ENCODE measurements around the gene MAPKBP1. TPM values are rescaled to one million over a fixed set of nuclear protein-coding genes. Genes with fewer than 3 reads are reported as not detected.
"Not testable (repeated sequence)": the region's sequence is repeated elsewhere in the genome, so short reads cannot be mapped to it uniquely, and the experiment has no call there.

MAPKBP1 gene
- total RNA-seq, 1 experiment from 2014 or later, result 6.4 TPM

- in situ Hi-C loops (cut with HindIII; ENCODE audit: low pct_unique_long_range_greater_than_20kb, low sequenced_read_pairs), result no loop called here
These were observed 45.3 kb downstream of the MAPKBP1 start for GRCh38 chr15:41819455-41820050.

GRCh38 chr15:41820791-41821423 is 46.6 kb downstream of the MAPKBP1 start:
- in situ Hi-C loops (cut with HindIII; ENCODE audit: low pct_unique_long_range_greater_than_20kb, low sequenced_read_pairs), result no loop called here
- DNase-seq (ENCODE audit: low read depth), result no peak

More at GRCh38 chr15:41819455-41820050, 45.3 kb downstream of the MAPKBP1 start:
- DNase-seq (ENCODE audit: low read depth), result no peak

GRCh38 chr15:41821831-41822230 is 47.5 kb downstream of the MAPKBP1 start:
- in situ Hi-C loops (cut with HindIII; ENCODE audit: low pct_unique_long_range_greater_than_20kb, low sequenced_read_pairs), result no loop called here
- DNase-seq (ENCODE audit: low read depth), result no peak

- in situ Hi-C loops (cut with HindIII; ENCODE audit: low pct_unique_long_range_greater_than_20kb, low sequenced_read_pairs), result no loop called here
- DNase-seq (ENCODE audit: low read depth), result no peak
These were observed 48.2 kb downstream of the MAPKBP1 start for GRCh38 chr15:41822471-41822870.

GRCh38 chr15:41822957-41823356 is 48.7 kb downstream of the MAPKBP1 start:
- in situ Hi-C loops (cut with HindIII; ENCODE audit: low pct_unique_long_range_greater_than_20kb, low sequenced_read_pairs), result no loop called here
- no peak for DNase-seq (ENCODE audit: low read depth)

- no peak for DNase-seq (ENCODE audit: low read depth)
- in situ Hi-C loops (cut with HindIII; ENCODE audit: low pct_unique_long_range_greater_than_20kb, low sequenced_read_pairs), result no loop called here
These were observed 49.2 kb downstream of the MAPKBP1 start for GRCh38 chr15:41823502-41823901.

- no peak for DNase-seq (ENCODE audit: low read depth)
- in situ Hi-C loops (cut with HindIII; ENCODE audit: low pct_unique_long_range_greater_than_20kb, low sequenced_read_pairs), result no loop called here
These were observed 49.9 kb downstream of the MAPKBP1 start for GRCh38 chr15:41824062-41824745.

- DNase-seq (ENCODE audit: low read depth), result no peak
- in situ Hi-C loops (cut with HindIII; ENCODE audit: low pct_unique_long_range_greater_than_20kb, low sequenced_read_pairs), result no loop called here
These were observed 50.9 kb downstream of the MAPKBP1 start for GRCh38 chr15:41825145-41825544.

- no peak for DNase-seq (ENCODE audit: low read depth)
- in situ Hi-C loops (cut with HindIII; ENCODE audit: low pct_unique_long_range_greater_than_20kb, low sequenced_read_pairs), result no loop called here
These were observed 51.6 kb downstream of the MAPKBP1 start for GRCh38 chr15:41825572-41826535.

- DNase-seq (ENCODE audit: low read depth), result peak; percentile 21
- in situ Hi-C loops (cut with HindIII; ENCODE audit: low pct_unique_long_range_greater_than_20kb, low sequenced_read_pairs), result no loop called here
These were observed 53.1 kb downstream of the MAPKBP1 start for GRCh38 chr15:41827290-41827879.

- peak; percentile 64 for DNase-seq (ENCODE audit: low read depth)
These were observed 53.9 kb downstream of the MAPKBP1 start, which contains the start of gene JMJD7 for GRCh38 chr15:41827880-41828806. JMJD7 (plus strand) TSS chr15:41828092; CDS start chr15:41828125, 33 bp downstream.

GRCh38 chr15:41828807-41829141 is 54.5 kb downstream of the MAPKBP1 start:
- no peak for DNase-seq (ENCODE audit: low read depth)
- in situ Hi-C loops (cut with HindIII; ENCODE audit: low pct_unique_long_range_greater_than_20kb, low sequenced_read_pairs), result no loop called here

More at GRCh38 chr15:41827880-41828806, 53.9 kb downstream of the MAPKBP1 start, which contains the start of gene JMJD7:
- in situ Hi-C loops (cut with HindIII; ENCODE audit: low pct_unique_long_range_greater_than_20kb, low sequenced_read_pairs), result no loop called here

GRCh38 chr15:41829959-41830646 is 55.8 kb downstream of the MAPKBP1 start:
- no peak for DNase-seq (ENCODE audit: low read depth)
- in situ Hi-C loops (cut with HindIII; ENCODE audit: low pct_unique_long_range_greater_than_20kb, low sequenced_read_pairs), result no loop called here

- in situ Hi-C loops (cut with HindIII; ENCODE audit: low pct_unique_long_range_greater_than_20kb, low sequenced_read_pairs); DNase-seq (ENCODE audit: low read depth): not testable (repeated sequence)
These were observed 57.0 kb downstream of the MAPKBP1 start for GRCh38 chr15:41831291-41831690.

GRCh38 chr15:41832208-41832607 is 57.9 kb downstream of the MAPKBP1 start:
- in situ Hi-C loops (cut with HindIII; ENCODE audit: low pct_unique_long_range_greater_than_20kb, low sequenced_read_pairs), result no loop called here
- DNase-seq (ENCODE audit: low read depth), result no peak

- in situ Hi-C loops (cut with HindIII; ENCODE audit: low pct_unique_long_range_greater_than_20kb, low sequenced_read_pairs), result no loop called here
- no peak for DNase-seq (ENCODE audit: low read depth)
These were observed 58.6 kb downstream of the MAPKBP1 start for GRCh38 chr15:41832875-41833274.

- in situ Hi-C loops (cut with HindIII; ENCODE audit: low pct_unique_long_range_greater_than_20kb, low sequenced_read_pairs), result no loop called here
- DNase-seq (ENCODE audit: low read depth), result no peak
These were observed 59.8 kb downstream of the MAPKBP1 start for GRCh38 chr15:41834096-41834495.

All from Caki2 (cell line).